ENCODE results near the gene FLRT1. TPM values are rescaled to one million over a fixed set of nuclear protein-coding genes. Genes with fewer than 3 reads are reported as not detected.

Gene FLRT1
- total RNA-seq, 2 experiments from 2014 or later = not detected

DNA sequence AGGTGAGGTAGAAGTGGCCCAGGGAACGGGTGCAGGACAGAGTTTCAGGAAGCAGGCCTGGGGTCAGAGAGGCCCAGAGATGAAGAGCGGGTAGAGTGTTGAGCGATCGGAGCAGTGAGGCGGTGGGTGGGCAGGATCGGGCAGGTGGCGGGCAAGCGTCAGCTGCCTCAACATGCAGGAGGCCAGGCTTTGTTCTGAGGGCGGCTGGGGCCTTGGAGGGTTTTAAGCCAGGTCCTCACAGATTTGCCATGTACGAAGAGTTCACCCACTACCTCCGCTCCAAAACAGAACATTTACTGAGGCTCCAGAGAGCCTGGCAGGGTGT lies 29.4 kb downstream of the FLRT1 start:
- ATAC-seq = no peak
- no peak overlapping the region for H3K27ac Mint-ChIP-seq
- ChIA-PET CTCF (interaction anchor here (1.0 kb wide), 1 partner anchor 64 kb away, joined by 4 read pairs; no protein-coding TSS in a partner anchor), POLR2A (no interaction called here)
- no peak overlapping the region for H3K4me3 Mint-ChIP-seq
- intact Hi-C loops (cut with micrococcal nuclease) = no loop called here
- no peaks in the 10 kb centered on the region for H3K36me3 Mint-ChIP-seq (ENCODE audit: low read depth)
- TF ChIP-seq, protein P1, sequence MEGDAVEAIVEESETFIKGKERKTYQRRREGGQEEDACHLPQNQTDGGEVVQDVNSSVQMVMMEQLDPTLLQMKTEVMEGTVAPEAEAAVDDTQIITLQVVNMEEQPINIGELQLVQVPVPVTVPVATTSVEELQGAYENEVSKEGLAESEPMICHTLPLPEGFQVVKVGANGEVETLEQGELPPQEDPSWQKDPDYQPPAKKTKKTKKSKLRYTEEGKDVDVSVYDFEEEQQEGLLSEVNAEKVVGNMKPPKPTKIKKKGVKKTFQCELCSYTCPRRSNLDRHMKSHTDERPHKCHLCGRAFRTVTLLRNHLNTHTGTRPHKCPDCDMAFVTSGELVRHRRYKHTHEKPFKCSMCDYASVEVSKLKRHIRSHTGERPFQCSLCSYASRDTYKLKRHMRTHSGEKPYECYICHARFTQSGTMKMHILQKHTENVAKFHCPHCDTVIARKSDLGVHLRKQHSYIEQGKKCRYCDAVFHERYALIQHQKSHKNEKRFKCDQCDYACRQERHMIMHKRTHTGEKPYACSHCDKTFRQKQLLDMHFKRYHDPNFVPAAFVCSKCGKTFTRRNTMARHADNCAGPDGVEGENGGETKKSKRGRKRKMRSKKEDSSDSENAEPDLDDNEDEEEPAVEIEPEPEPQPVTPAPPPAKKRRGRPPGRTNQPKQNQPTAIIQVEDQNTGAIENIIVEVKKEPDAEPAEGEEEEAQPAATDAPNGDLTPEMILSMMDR (IDR thresholded peaks at IDR 0.05) = no peak
- no peaks in the 10 kb centered on the region for H3K9me3 Mint-ChIP-seq
- peaks cover 8% of the 10 kb centered on the region for H3K27me3 Mint-ChIP-seq
- peaks cover 20% of the 10 kb centered on the region for H3K4me1 Mint-ChIP-seq (ENCODE audit: low read depth)
- DNase-seq = no peak

GRCh38 chr11:64065712-64066111 lies 30.0 kb downstream of the FLRT1 start:
- ChIA-PET POLR2A (no interaction called here), CTCF (interaction anchor here (1.0 kb wide), 1 partner anchor 65 kb away, joined by 4 read pairs; no protein-coding TSS in a partner anchor)
- H3K27me3 Mint-ChIP-seq = peaks cover 8% of the 10 kb centered on the region

DNA sequence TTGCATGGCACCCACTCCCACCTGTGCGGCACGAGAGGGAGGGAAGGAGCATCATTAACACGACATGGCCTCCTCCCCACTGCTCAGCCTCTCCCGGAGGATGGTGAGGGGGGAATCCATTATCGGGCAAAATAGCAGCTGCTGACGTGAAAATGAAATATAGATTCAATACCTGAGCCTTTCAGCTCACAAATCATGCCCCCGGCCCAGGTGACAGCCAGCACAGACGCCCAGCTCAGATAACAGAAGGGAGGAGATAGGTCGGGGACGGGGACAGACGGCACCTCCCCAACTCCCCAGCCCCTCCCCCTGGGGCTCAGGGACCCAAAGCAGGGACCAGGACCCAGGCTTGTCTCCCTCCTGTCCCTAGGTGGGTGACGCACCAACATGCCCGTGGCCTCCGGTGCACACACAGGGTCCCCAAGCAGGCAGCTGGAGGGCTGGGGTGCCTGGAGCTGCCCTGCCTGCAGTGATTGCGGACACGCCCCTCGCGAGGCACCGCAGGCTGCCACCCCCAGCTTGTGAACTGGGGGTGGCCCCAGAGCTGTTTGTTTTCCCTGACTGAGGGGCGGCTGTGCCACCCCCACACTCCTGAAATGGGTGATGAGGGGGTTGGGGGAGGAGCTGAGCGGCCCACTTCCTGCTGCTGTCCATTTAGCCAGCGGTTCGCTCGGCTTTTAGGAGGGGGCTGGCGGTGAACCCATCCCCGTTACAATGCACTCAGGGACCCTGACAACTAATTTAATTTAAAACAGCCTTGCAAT lies 31.7 kb downstream of the FLRT1 start:
- Mint-ChIP-seq H3K36me3 (ENCODE audit: low read depth) (no peaks in the 10 kb centered on the region), H3K9me3 (no peaks in the 10 kb centered on the region), H3K4me3 (no peak overlapping the region), H3K27ac (no peak overlapping the region), H3K27me3 (no peaks in the 10 kb centered on the region), H3K4me1 (ENCODE audit: low read depth) (peaks cover 12% of the 10 kb centered on the region)
- ChIA-PET POLR2A (no interaction called here), CTCF (interaction anchor here (1.1 to 2.6 kb wide), 3 partner anchors 67 to 122 kb away, joined by 3 to 11 read pairs (median 5); no protein-coding TSS in a partner anchor)
- TF ChIP-seq, protein P1 (IDR thresholded peaks at IDR 0.05) = no peak
- ATAC-seq (peak; percentile 73), DNase-seq (peak; percentile 50)
- intact Hi-C loops (cut with micrococcal nuclease) = no loop called here

More at GRCh38 chr11:64065712-64066111, 30.0 kb downstream of the FLRT1 start:
- TF ChIP-seq, protein P1 (IDR thresholded peaks at IDR 0.05) = no peak
- no peaks in the 10 kb centered on the region for H3K36me3 Mint-ChIP-seq (ENCODE audit: low read depth)
- ATAC-seq = no peak
- H3K27ac Mint-ChIP-seq = no peak overlapping the region
- no peak for DNase-seq
- intact Hi-C loops (cut with micrococcal nuclease) = no loop called here
- H3K4me3 Mint-ChIP-seq = no peak overlapping the region
- peaks cover 20% of the 10 kb centered on the region for H3K4me1 Mint-ChIP-seq (ENCODE audit: low read depth)
- H3K9me3 Mint-ChIP-seq = no peaks in the 10 kb centered on the region

- TF ChIP-seq, protein P1 (IDR thresholded peaks at IDR 0.05) = no peak
- DNase-seq = no peak
- no peak overlapping the region for H3K27ac Mint-ChIP-seq
- no peaks in the 10 kb centered on the region for H3K9me3 Mint-ChIP-seq
- CTCF ChIA-PET = interaction anchor here (0.6 to 2.6 kb wide), 2 partner anchors 69 to 173 kb away, joined by 3 to 11 read pairs; no protein-coding TSS in a partner anchor
- H3K36me3 Mint-ChIP-seq (ENCODE audit: low read depth) = no peaks in the 10 kb centered on the region
- no peak overlapping the region for H3K4me3 Mint-ChIP-seq
- H3K4me1 Mint-ChIP-seq (ENCODE audit: low read depth) = peaks cover 12% of the 10 kb centered on the region
- no peaks in the 10 kb centered on the region for H3K27me3 Mint-ChIP-seq
- intact Hi-C loops (cut with micrococcal nuclease) = no loop called here
- ATAC-seq = no peak
- POLR2A ChIA-PET = no interaction called here
These were observed 33.1 kb downstream of the FLRT1 start for GRCh38 chr11:64068705-64069400.
